Neuronal stem cell (in vitro differentiated cells): Measurements from ENCODE around the gene GPC5.

Experiments
- DNase-seq: peaks from one replicate; pipeline ENCODE4 v3.0.0-alpha.2; 2013; ENCODE audit warnings: low spot score
- H2AFZ ChIP-seq: one replicate; pipeline ENCODE4 v1.6.1; 2013; ENCODE audit warnings: mild to moderate bottlenecking, low read length, inconsistent platforms
- H2AK5ac ChIP-seq: 2 replicates; pipeline ENCODE4 v1.6.1; 2013; ENCODE audit warnings: low read depth, mild to moderate bottlenecking, inconsistent platforms, low read length, moderate library complexity, mixed read lengths
- H2BK120ac ChIP-seq: 2 replicates; pipeline ENCODE4 v1.6.1; 2013; ENCODE audit warnings: low read depth, mild to moderate bottlenecking, inconsistent platforms, low read length, moderate library complexity, mixed read lengths
- H2BK12ac ChIP-seq: one replicate; pipeline ENCODE4 v1.6.1; 2013; ENCODE audit warnings: low read length, inconsistent platforms
- H2BK15ac ChIP-seq: 2 replicates; pipeline ENCODE4 v1.6.1; 2013; ENCODE audit warnings: mild to moderate bottlenecking, low read length, inconsistent platforms, mixed read lengths
- H2BK5ac ChIP-seq: one replicate; pipeline ENCODE4 v1.6.1; 2013; ENCODE audit warnings: inconsistent platforms, mild to moderate bottlenecking, low read length, moderate library complexity
- H3K14ac ChIP-seq: one replicate; pipeline ENCODE4 v1.6.1; 2013; ENCODE audit warnings: low read length, inconsistent platforms
- H3K18ac ChIP-seq: 2 replicates; pipeline ENCODE4 v1.6.1; 2013; ENCODE audit warnings: low read length, inconsistent platforms
- H3K23ac ChIP-seq: 2 replicates; pipeline ENCODE4 v1.6.1; 2013; ENCODE audit warnings: low read depth, mild to moderate bottlenecking, mixed read lengths, low read length, inconsistent platforms; ENCODE audit not compliant: poor library complexity
- H3K27ac ChIP-seq: replicated peaks from 3 replicates; pipeline ENCODE4 v1.5.1; 2013; ENCODE audit warnings: low read length, inconsistent platforms
- H3K27me3 ChIP-seq, 3 experiments: 2 replicates each; pipeline ENCODE4 v1.6.1; 2013; ENCODE audit warnings: low read length in 3 of 3, mild to moderate bottlenecking in 2 of 3, inconsistent platforms in 1 of 3, low read depth in 1 of 3, mixed read lengths in 1 of 3, moderate library complexity in 1 of 3; ENCODE audit not compliant: control insufficient read depth in 3 of 3, insufficient read depth in 3 of 3
- H3K36me3 ChIP-seq, 2 donors: replicated peaks in 1 of 2; 2 replicates each; pipeline ENCODE4 v1.6.1; 2013; ENCODE audit warnings: low read length in 2 of 2; ENCODE audit not compliant: control insufficient read depth in 2 of 2, insufficient read depth in 2 of 2
- H3K4ac ChIP-seq: 2 replicates; pipeline ENCODE4 v1.6.1; 2013; ENCODE audit warnings: inconsistent platforms, mild to moderate bottlenecking, low read length, moderate library complexity
- H3K4me1 ChIP-seq, 2 donors: 1 replicate in 1 of 2; 2 replicates in 1 of 2; pipeline ENCODE4 v1.6.1; 2013; ENCODE audit warnings: low read length in 2 of 2, low read depth in 1 of 2; ENCODE audit not compliant: control insufficient read depth in 2 of 2, insufficient read depth in 1 of 2
- H3K4me2 ChIP-seq: one replicate; pipeline ENCODE4 v1.6.1; 2013; ENCODE audit warnings: mild to moderate bottlenecking, low read length, inconsistent platforms; ENCODE audit not compliant: insufficient read depth, poor library complexity, severe bottlenecking
- H3K4me3 ChIP-seq, 2 donors: 2 replicates each; pipeline ENCODE4 v1.5.1; 2013; ENCODE audit warnings: low read length in 2 of 2, mild to moderate bottlenecking in 2 of 2, inconsistent platforms in 1 of 2, moderate library complexity in 1 of 2
- H3K79me1 ChIP-seq: one replicate; pipeline ENCODE4 v1.6.1; 2013; ENCODE audit warnings: low read depth, mild to moderate bottlenecking, inconsistent platforms, low read length, moderate library complexity
- H3K9ac ChIP-seq: one replicate; pipeline ENCODE4 v1.6.1; 2013; ENCODE audit warnings: mild to moderate bottlenecking, low read depth, low read length, inconsistent platforms; ENCODE audit not compliant: poor library complexity
- H3K9me3 ChIP-seq, 2 donors: replicated peaks in 1 of 2; 2 replicates each; pipeline versions ENCODE3 to v1.6.1; 2013; ENCODE audit warnings: low read length in 2 of 2, mild to moderate bottlenecking in 2 of 2, inconsistent platforms in 1 of 2, low read depth in 1 of 2, mixed read lengths in 1 of 2, moderate library complexity in 1 of 2; ENCODE audit not compliant: control insufficient read depth in 2 of 2, insufficient read depth in 1 of 2
- H4K8ac ChIP-seq: one replicate; pipeline ENCODE4 v1.6.1; 2013; ENCODE audit warnings: low read depth, mild to moderate bottlenecking, inconsistent platforms, low read length, moderate library complexity
- H4K91ac ChIP-seq: one replicate; pipeline ENCODE4 v1.6.1; 2013; ENCODE audit warnings: low read length, low read depth, mild to moderate bottlenecking, inconsistent platforms; ENCODE audit not compliant: poor library complexity
- WGBS, 2 donors: extraction: QIAGEN DNeasy Blood & Tissue Kit; methylation state at CpG; one replicate each; pipeline ENCODE4 v1.1.7; 2013; ENCODE audit warnings: missing lambda C conversion rate in 2 of 2, mixed read lengths in 1 of 2; ENCODE audit not compliant: insufficient read length in 2 of 2, insufficient replicate concordance in 1 of 2; ENCODE audit errors: extremely low coverage in 2 of 2; 5-methylcytosine and 5-hydroxymethylcytosine counted together

The GPC5 gene

DNA sequence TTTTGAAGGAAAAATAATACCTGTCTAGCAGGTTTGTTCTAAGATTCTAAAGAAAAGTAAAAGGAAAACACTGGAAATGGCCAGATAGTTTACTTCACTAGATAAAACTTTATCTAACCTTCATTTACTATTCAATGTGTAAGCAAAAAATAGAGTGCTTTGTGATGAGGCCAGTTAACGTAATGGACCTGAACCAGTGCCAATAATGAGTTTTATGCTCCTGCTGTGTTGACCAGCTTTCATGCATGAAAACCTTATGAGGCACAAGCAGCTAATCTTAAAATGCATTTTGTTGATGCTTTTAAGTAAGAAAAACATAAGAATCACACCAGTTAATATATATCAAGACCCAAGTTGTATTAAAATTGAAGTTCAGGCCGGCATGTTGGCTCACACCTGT is 1211.0 kb downstream of the GPC5 start:
- Histone ChIP-seq H3K14ac (no peak overlapping the region), H3K4me2 (no peak overlapping the region), H3K18ac (no peak overlapping the region), H2AFZ (no peak overlapping the region), H3K9me3 (no peaks in the 10 kb centered on the region), H3K27me3 (no peaks in the 10 kb centered on the region), H3K79me1 (no peaks in the 10 kb centered on the region), H3K27ac (no peak overlapping the region), H4K8ac (no peak overlapping the region), H3K23ac (no peak overlapping the region), H3K4ac (no peak overlapping the region), H3K4me1 (no peaks in the 10 kb centered on the region), H3K9ac (no peak overlapping the region), H2BK12ac (no peak overlapping the region), H2BK15ac (no peak overlapping the region), H2BK5ac (no peak overlapping the region), H4K91ac (no peak overlapping the region), H3K4me3 (no peak overlapping the region), H3K36me3 (no peaks in the 10 kb centered on the region), H2BK120ac (no peak overlapping the region), H2AK5ac (no peak overlapping the region)
- WGBS, 2 donors, result no CpG with 5 or more reads among the region's 2 CpGs
- no peak for DNase-seq

DNA sequence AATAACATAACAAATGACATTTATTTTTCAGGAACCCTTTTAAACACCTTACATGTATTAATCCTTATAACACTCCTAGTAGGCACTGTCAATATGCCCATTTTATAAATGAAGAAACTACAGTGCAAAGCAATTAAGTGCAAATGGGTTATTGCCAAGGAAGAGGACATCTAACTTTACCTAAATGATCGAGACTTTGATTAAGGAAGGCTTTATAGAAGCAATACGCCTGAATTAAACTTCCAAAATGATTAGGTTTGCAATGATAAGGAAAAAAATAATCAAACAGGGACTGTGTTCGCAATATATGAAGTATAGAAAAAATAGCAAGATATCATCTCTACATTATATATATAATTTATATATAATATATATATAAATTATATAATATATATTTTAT is 1214.5 kb downstream of the GPC5 start:
- Histone ChIP-seq H2BK5ac (no peak overlapping the region), H3K18ac (no peak overlapping the region), H3K36me3 (no peaks in the 10 kb centered on the region), H4K91ac (no peak overlapping the region), H4K8ac (no peak overlapping the region), H2AK5ac (no peak overlapping the region), H3K9ac (no peak overlapping the region), H2BK120ac (no peak overlapping the region), H2BK12ac (no peak overlapping the region), H3K23ac (no peak overlapping the region), H2BK15ac (no peak overlapping the region), H3K14ac (no peak overlapping the region), H3K4ac (no peak overlapping the region), H3K79me1 (no peaks in the 10 kb centered on the region), H3K4me3 (no peak overlapping the region), H3K9me3 (no peaks in the 10 kb centered on the region), H3K4me1 (no peaks in the 10 kb centered on the region), H3K27me3 (no peaks in the 10 kb centered on the region), H3K4me2 (no peak overlapping the region), H2AFZ (no peak overlapping the region), H3K27ac (no peak overlapping the region)
- no peak for DNase-seq
- no CpG with 5 or more reads among the region's 3 CpGs for WGBS, 2 donors

DNA sequence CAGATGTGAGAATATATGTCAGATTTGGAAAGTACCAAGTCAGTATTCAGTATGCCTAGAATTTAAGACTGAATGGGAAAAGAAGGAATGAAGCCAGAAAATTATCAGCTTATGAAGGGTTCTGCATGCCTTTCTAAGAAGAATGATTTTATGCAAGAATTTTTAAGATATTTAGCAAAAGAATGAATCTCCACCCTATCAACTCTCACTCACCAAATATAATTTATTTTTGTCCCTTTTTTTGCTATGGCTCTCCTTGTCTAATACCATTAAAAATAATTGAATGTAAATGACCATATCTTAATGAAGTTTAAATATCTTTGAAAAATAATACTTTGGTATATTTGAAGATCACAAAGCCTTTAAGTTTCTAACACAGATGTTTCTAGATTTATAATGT is 1215.5 kb downstream of the GPC5 start:
- Histone ChIP-seq H3K23ac (no peak overlapping the region), H3K36me3 (no peaks in the 10 kb centered on the region), H4K8ac (no peak overlapping the region), H3K79me1 (no peaks in the 10 kb centered on the region), H3K27me3 (no peaks in the 10 kb centered on the region), H2BK5ac (no peak overlapping the region), H3K9me3 (no peaks in the 10 kb centered on the region), H3K4ac (no peak overlapping the region), H2BK12ac (no peak overlapping the region), H3K9ac (no peak overlapping the region), H3K4me2 (no peak overlapping the region), H2BK15ac (no peak overlapping the region), H2AFZ (peak overlapping the region; percentile 51), H2BK120ac (no peak overlapping the region), H3K27ac (no peak overlapping the region), H4K91ac (no peak overlapping the region), H2AK5ac (no peak overlapping the region), H3K14ac (no peak overlapping the region), H3K4me1 (no peaks in the 10 kb centered on the region), H3K4me3 (no peak overlapping the region), H3K18ac (no peak overlapping the region)
- DNase-seq, result no peak

DNA sequence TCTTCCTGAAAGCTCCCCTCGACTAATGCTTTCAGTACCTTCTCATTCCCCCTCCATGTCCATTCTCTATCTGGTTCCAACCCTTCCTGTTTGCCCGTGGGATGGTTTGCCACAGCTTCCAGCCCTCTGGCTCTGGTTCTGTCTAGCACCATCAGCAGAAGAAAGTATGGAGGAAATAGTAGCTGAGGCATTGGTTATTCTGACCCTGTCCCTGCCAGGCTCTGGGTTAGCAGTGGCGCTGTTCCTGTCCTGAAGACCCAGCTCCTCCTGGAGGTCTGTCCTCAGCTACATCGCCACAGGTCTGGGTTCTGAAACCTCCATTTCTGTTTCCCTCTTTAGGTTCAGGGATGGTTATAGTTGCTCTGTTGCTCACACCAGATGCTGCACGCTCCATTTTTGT is 1223.6 kb downstream of the GPC5 start:
- Histone ChIP-seq H2AFZ (no peak overlapping the region), H3K9ac (no peak overlapping the region), H3K27me3 (no peaks in the 10 kb centered on the region), H2BK120ac (no peak overlapping the region), H3K79me1 (no peaks in the 10 kb centered on the region), H4K91ac (no peak overlapping the region), H3K14ac (no peak overlapping the region), H3K9me3 (no peaks in the 10 kb centered on the region), H2BK15ac (no peak overlapping the region), H3K23ac (no peak overlapping the region), H2BK5ac (no peak overlapping the region), H4K8ac (no peak overlapping the region), H2BK12ac (no peak overlapping the region), H3K4ac (no peak overlapping the region), H3K4me3 (no peak overlapping the region), H2AK5ac (no peak overlapping the region), H3K4me1 (no peaks in the 10 kb centered on the region), H3K36me3 (no peaks in the 10 kb centered on the region), H3K4me2 (no peak overlapping the region), H3K18ac (no peak overlapping the region), H3K27ac (no peak overlapping the region)
- no peak for DNase-seq
- WGBS, 2 donors, result no CpG with 5 or more reads among the region's 5 CpGs
